ENCODE data around the gene COL25A1. TPM values are rescaled to one million over a fixed set of nuclear protein-coding genes. Genes with fewer than 3 reads are reported as not detected.

COL25A1 gene
- total RNA-seq, 2 donors from 2014 or later: 0.29 TPM; not detected in 1

- no peak for DNase-seq
- TF ChIP-seq CTCF (IDR thresholded peaks at IDR 0.05): no peak
- no peaks in the 10 kb centered on the region for H3K9me3 ChIP-seq
- H3K27me3 ChIP-seq: no peaks in the 10 kb centered on the region
- no peak overlapping the region for H3K4me3 ChIP-seq
- H3K36me3 ChIP-seq: no peaks in the 10 kb centered on the region
- intact Hi-C loops (cut with DNase I): no loop called here
- no peaks in the 10 kb centered on the region for H3K4me1 ChIP-seq
- no peak overlapping the region for H3K9ac ChIP-seq (ENCODE audit: low read depth in 2 of 2, low read length in 2 of 2)
- no peak overlapping the region for H3K27ac ChIP-seq
Measured at GRCh38 chr4:108887034-108887433, 415.4 kb downstream of the COL25A1 start.

GRCh38 chr4:108885211-108885610 lies 417.2 kb downstream of the COL25A1 start:
- DNase-seq: no peak
- Histone ChIP-seq H3K9me3 (no peaks in the 10 kb centered on the region), H3K4me3 (no peak overlapping the region), H3K9ac (ENCODE audit: low read depth in 2 of 2, low read length in 2 of 2) (no peak overlapping the region), H3K36me3 (no peaks in the 10 kb centered on the region), H3K4me1 (no peaks in the 10 kb centered on the region), H3K27ac (no peak overlapping the region), H3K27me3 (no peaks in the 10 kb centered on the region)
- TF ChIP-seq CTCF (IDR thresholded peaks at IDR 0.05): no peak
- intact Hi-C loops (cut with DNase I): no loop called here

- no peaks in the 10 kb centered on the region for H3K4me1 ChIP-seq
- TF ChIP-seq CTCF (IDR thresholded peaks at IDR 0.05): no peak
- no peaks in the 10 kb centered on the region for H3K27me3 ChIP-seq
- H3K27ac ChIP-seq: no peak overlapping the region
- no peaks in the 10 kb centered on the region for H3K9me3 ChIP-seq
- intact Hi-C loops (cut with DNase I): no loop called here
- no peak overlapping the region for H3K9ac ChIP-seq (ENCODE audit: low read depth in 2 of 2, low read length in 2 of 2)
- no peak overlapping the region for H3K4me3 ChIP-seq
- DNase-seq: no peak
- H3K36me3 ChIP-seq: no peaks in the 10 kb centered on the region
Measured at GRCh38 chr4:108884596-108884995, 417.9 kb downstream of the COL25A1 start.

GRCh38 chr4:108881986-108882385 lies 420.5 kb downstream of the COL25A1 start:
- no peak for TF ChIP-seq CTCF (IDR thresholded peaks at IDR 0.05)
- H3K36me3 ChIP-seq: no peaks in the 10 kb centered on the region
- H3K9me3 ChIP-seq: no peaks in the 10 kb centered on the region
- no peak overlapping the region for H3K4me3 ChIP-seq
- no peaks in the 10 kb centered on the region for H3K27me3 ChIP-seq
- no peak for DNase-seq
- no peak overlapping the region for H3K27ac ChIP-seq
- no peak overlapping the region for H3K9ac ChIP-seq (ENCODE audit: low read depth in 2 of 2, low read length in 2 of 2)
- intact Hi-C loops (cut with DNase I): no loop called here
- no peaks in the 10 kb centered on the region for H3K4me1 ChIP-seq

GRCh38 chr4:108881190-108881589 lies 421.3 kb downstream of the COL25A1 start:
- Histone ChIP-seq H3K36me3 (no peaks in the 10 kb centered on the region), H3K9ac (ENCODE audit: low read depth in 2 of 2, low read length in 2 of 2) (no peak overlapping the region), H3K9me3 (no peaks in the 10 kb centered on the region), H3K27me3 (no peaks in the 10 kb centered on the region), H3K4me1 (no peaks in the 10 kb centered on the region), H3K27ac (no peak overlapping the region), H3K4me3 (no peak overlapping the region)
- no peak for TF ChIP-seq CTCF (IDR thresholded peaks at IDR 0.05)
- DNase-seq: no peak
- intact Hi-C loops (cut with DNase I): no loop called here

GRCh38 chr4:108878806-108879205 lies 423.7 kb downstream of the COL25A1 start:
- Histone ChIP-seq H3K9ac (ENCODE audit: low read depth in 2 of 2, low read length in 2 of 2) (no peak overlapping the region), H3K27ac (no peak overlapping the region), H3K4me1 (no peaks in the 10 kb centered on the region), H3K27me3 (no peaks in the 10 kb centered on the region), H3K4me3 (no peak overlapping the region), H3K36me3 (no peaks in the 10 kb centered on the region), H3K9me3 (no peaks in the 10 kb centered on the region)
- no peak for TF ChIP-seq CTCF (IDR thresholded peaks at IDR 0.05)
- intact Hi-C loops (cut with DNase I): no loop called here
- no peak for DNase-seq
